Measurements from ENCODE around the gene COA3.

COA3 gene

GRCh38 chr17:42784811-42785592 lies 13.5 kb downstream of the COA3 start:
- TF ChIP-seq CTCF (IDR thresholded peaks at IDR 0.05; ENCODE audit: control extremely low read depth, extremely low read depth, low read depth, missing control alignments) = no peak
- ChIA-PET CTCF (interaction anchor here (1.0 to 1.3 kb wide), 2 partner anchors 14 to 33 kb away, joined by 3 to 4 read pairs; partner anchors contain the start of genes CNTD1 and COA3), POLR2A (interaction anchor here (0.7 kb wide), 2 partner anchors 80 to 452 kb away, joined by 3 read pairs; no protein-coding TSS in a partner anchor)
- no peak for DNase-seq (ENCODE audit: extremely low spot score)

- no peak for DNase-seq (ENCODE audit: extremely low spot score)
- ChIA-PET POLR2A (no interaction called here), CTCF (interaction anchor here (1.3 kb wide), 1 partner anchor 14 kb away, joined by 3 read pairs; the partner anchor contains the start of genes CNTD1 and COA3)
- TF ChIP-seq CTCF (IDR thresholded peaks at IDR 0.05; ENCODE audit: control extremely low read depth, extremely low read depth, low read depth, missing control alignments) = no peak
Observed at GRCh38 chr17:42784409-42784808, 14.1 kb downstream of the COA3 start.

DNA sequence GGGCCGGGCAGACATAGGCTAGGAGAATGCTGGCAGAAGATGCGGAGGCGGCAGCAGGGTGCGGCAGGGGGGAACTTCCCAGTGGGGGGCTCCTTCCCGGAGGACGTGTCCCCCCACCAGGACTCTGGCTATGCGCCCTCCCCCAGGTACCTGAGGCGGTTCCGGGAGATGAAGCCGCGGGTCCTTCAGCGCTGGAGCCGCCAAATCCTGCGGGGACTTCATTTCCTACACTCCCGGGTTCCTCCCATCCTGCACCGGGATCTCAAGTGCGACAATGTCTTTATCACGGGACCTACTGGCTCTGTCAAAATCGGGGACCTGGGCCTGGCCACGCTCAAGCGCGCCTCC lies 14.7 kb downstream of the COA3 start:
- no peak for TF ChIP-seq CTCF (IDR thresholded peaks at IDR 0.05; ENCODE audit: control extremely low read depth, extremely low read depth, low read depth, missing control alignments)
- POLR2A ChIA-PET = no interaction called here

DNA sequence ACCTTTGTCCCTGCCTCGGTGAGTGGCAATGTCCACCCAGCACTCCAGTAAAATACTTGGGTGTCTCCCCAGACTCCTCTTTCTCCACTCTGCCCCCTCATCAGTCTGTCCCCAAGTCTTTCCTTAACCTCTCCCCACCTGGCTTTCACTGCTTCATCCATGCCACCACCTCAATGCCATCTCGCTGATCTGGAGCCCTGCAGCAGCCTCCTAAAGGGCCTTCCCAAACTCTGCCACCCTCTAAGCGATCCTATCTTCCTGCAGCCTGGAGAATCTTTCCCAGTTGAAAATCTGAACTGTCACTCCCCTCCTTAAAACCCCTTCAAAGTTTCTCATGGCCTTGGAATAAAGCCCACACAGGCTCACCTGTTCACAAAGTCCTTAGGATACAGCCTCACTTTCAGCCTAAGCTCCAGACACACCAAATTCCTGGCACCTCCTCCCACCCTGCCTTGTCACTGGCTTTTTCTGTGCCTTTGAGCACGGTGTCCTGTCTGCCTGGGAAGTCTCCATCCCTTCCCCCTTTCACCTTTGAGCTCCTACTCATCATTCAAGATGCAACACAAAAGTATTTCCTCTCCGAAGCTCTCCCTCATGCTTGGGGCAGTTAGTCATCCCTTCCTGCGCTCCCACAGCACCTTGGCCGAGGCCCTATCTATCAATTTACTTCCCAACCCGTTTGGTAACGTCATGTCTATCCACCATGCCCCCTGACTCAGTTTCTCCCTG lies 15.3 kb downstream of the COA3 start:
- TF ChIP-seq CTCF (IDR thresholded peaks at IDR 0.05; ENCODE audit: control extremely low read depth, extremely low read depth, low read depth, missing control alignments) = no peak
- no peak for DNase-seq (ENCODE audit: extremely low spot score)
- ChIA-PET POLR2A (interaction anchor here (1.3 kb wide), 1 partner anchor 41 kb away, joined by 3 read pairs; the partner anchor contains the start of gene BECN1), CTCF (interaction anchor here (1.5 kb wide), 1 partner anchor 11 kb away, joined by 3 read pairs; no protein-coding TSS in a partner anchor)

More for the DNA sequence above, 14.7 kb downstream of the COA3 start:
- DNase-seq (ENCODE audit: extremely low spot score) = no peak
- CTCF ChIA-PET = interaction anchor here (1.5 kb wide), 1 partner anchor 12 kb away, joined by 3 read pairs; no protein-coding TSS in a partner anchor

DNA sequence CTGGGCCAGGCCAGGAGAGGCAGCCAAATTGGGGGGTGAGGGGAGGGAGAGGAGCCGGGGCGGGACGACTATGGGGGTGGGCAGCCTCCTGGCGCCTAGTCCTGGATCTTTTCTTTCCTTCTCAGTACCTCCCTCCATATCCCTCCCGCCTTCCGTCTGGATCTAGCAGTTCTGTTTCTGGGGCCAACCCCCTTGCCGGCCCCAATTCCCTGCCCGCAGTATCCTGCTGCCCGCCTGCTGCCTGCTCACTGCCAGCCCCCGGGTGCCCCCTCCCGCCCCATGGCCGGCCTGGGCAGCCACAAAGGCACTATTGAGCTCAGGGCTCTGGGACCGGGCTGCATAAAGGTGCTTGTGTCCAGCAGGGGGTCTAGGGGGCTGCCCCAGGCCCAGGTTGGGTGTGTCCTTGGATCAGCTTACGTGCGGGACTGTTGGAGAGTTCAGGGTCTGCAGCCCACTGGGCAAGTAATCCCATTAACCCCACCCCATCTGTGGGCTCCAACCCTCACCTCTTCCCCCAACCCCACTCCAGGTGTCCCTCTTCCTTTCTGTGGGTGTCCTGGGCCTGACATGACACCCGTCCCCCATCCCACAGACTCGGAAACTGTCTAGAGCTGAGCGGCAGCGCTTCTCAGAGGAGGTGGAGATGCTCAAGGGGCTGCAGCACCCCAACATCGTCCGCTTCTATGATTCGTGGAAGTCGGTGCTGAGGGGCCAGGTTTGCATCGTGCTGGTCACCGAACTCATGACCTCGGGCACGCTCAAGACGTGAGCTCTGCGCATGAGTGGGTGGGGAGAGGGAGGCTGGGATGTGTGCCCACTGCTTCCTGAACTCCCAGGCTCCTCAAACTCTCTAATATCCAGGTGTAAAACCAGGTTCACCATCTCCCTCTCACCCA lies 16.1 kb downstream of the COA3 start:
- no peak for TF ChIP-seq CTCF (IDR thresholded peaks at IDR 0.05; ENCODE audit: control extremely low read depth, extremely low read depth, low read depth, missing control alignments)
- no peak for DNase-seq (ENCODE audit: extremely low spot score)
- POLR2A ChIA-PET = interaction anchor here (1.3 kb wide), 1 partner anchor 42 kb away, joined by 3 read pairs; the partner anchor contains the start of gene BECN1
- CTCF ChIA-PET = interaction anchor here (1.5 to 2.4 kb wide), 3 partner anchors 11 to 38 kb away, joined by 3 to 9 read pairs (median 3); no protein-coding TSS in a partner anchor

Data from GM10248 (cell line).